Stimulated activated CD8-positive, alpha-beta memory T cell treated with anti-CD3 and anti-CD28 coated beads, Interleukin-4, amount 100 ng/mL, for 48 hours (primary cell): ENCODE measurements around the gene MRPL41.
"Not testable (repeated sequence)": the region's sequence is repeated elsewhere in the genome, so short reads cannot be mapped to it uniquely, and the experiment has no call there.

ENCODE experiments used
- DNase-seq: peaks from one replicate; pipeline ENCODE4 v3.0.0-alpha.2; 2020

MRPL41 gene

GRCh38 chr9:137551264-137552021 is at the start of gene MRPL41:
MRPL41 (plus strand) TSS chr9:137551879; CDS start chr9:137552082, 203 bp downstream.
- peak; percentile 90 for DNase-seq

GRCh38 chr9:137502008-137502911 is 49.4 kb upstream of the MRPL41 start:
- no peak for DNase-seq

- no peak for DNase-seq
Observed at GRCh38 chr9:137504432-137504777, 47.3 kb upstream of the MRPL41 start.

GRCh38 chr9:137505421-137506140 is 46.1 kb upstream of the MRPL41 start:
- no peak for DNase-seq

GRCh38 chr9:137506274-137506673 is 45.4 kb upstream of the MRPL41 start:
- no peak for DNase-seq

GRCh38 chr9:137506702-137507171 is 44.9 kb upstream of the MRPL41 start:
- DNase-seq, result no peak

GRCh38 chr9:137509198-137509597 is 42.5 kb upstream of the MRPL41 start:
- DNase-seq, result no peak

- DNase-seq, result not testable (repeated sequence)
Observed at GRCh38 chr9:137511126-137511525, 40.6 kb upstream of the MRPL41 start.

GRCh38 chr9:137511758-137512463 is 39.8 kb upstream of the MRPL41 start:
- no peak for DNase-seq

GRCh38 chr9:137513136-137513535 is 38.5 kb upstream of the MRPL41 start:
- DNase-seq, result not testable (repeated sequence)

GRCh38 chr9:137513801-137514570 is 37.7 kb upstream of the MRPL41 start:
- not testable (repeated sequence) for DNase-seq

GRCh38 chr9:137514691-137515337 is 36.9 kb upstream of the MRPL41 start:
- DNase-seq, result no peak

- no peak for DNase-seq
Observed at GRCh38 chr9:137515338-137515724, 36.3 kb upstream of the MRPL41 start.

- no peak for DNase-seq
Observed at GRCh38 chr9:137516144-137516917, 35.3 kb upstream of the MRPL41 start.

GRCh38 chr9:137518661-137519459 is 32.8 kb upstream of the MRPL41 start:
- DNase-seq, result not testable (repeated sequence)

- no peak for DNase-seq
Observed at GRCh38 chr9:137519553-137519952, 32.1 kb upstream of the MRPL41 start.

- DNase-seq, result no peak
Observed at GRCh38 chr9:137520614-137521404, 30.9 kb upstream of the MRPL41 start.

- no peak for DNase-seq
Observed at GRCh38 chr9:137521405-137521985, 30.2 kb upstream of the MRPL41 start.
